HCT116 (cell line): ENCODE measurements around the gene LCMT1.

Experiments
- CEBPB ChIP-seq: IDR thresholded peaks from 2 replicates; pipeline ENCODE4 v1.6.1; 2012; ENCODE audit warnings: low read depth
- CTCF ChIP-seq, 3 experiments: fragments of 200-600 bp in 1 of 3; sonication (generic) in 1 of 3; IDR thresholded peaks in 2 of 3; conservative IDR thresholded peaks in 1 of 3; 2 replicates each; pipeline ENCODE4 v1.5.1; 2012 to 2017; ENCODE audit warnings: low read depth in 2 of 3, low read length in 2 of 3, antibody characterized with exemption in 1 of 3, borderline replicate concordance in 1 of 3, control low read depth in 1 of 3, mild to moderate bottlenecking in 1 of 3, mixed read lengths in 1 of 3, mixed run types in 1 of 3, moderate library complexity in 1 of 3; ENCODE audit not compliant: insufficient read depth in 1 of 3
- EZH2 ChIP-seq: fragments of 200-600 bp; sonication (generic); IDR thresholded peaks from 2 replicates; pipeline ENCODE4 v1.6.1; 2017; ENCODE audit warnings: antibody characterized with exemption, mixed run types
- POLR2A ChIP-seq: IDR thresholded peaks from 2 replicates; pipeline ENCODE4 v1.7.0; 2011; ENCODE audit warnings: borderline replicate concordance; ENCODE audit not compliant: insufficient read depth, insufficient read length; ENCODE audit errors: extremely low read depth
- POLR2AphosphoS5 ChIP-seq: IDR thresholded peaks from 2 replicates; pipeline ENCODE4 v1.6.1; 2011; ENCODE audit warnings: mild to moderate bottlenecking, low read depth, low read length, moderate library complexity
- RAD21 ChIP-seq: IDR thresholded peaks from 2 replicates; pipeline ENCODE4 v1.6.1; 2012; ENCODE audit warnings: low read depth, mild to moderate bottlenecking
- REST ChIP-seq: IDR thresholded peaks from 2 replicates; pipeline ENCODE4 v1.6.1; 2012; ENCODE audit warnings: low read depth
- SP1 ChIP-seq: IDR thresholded peaks from 2 replicates; pipeline ENCODE4 v1.6.1; 2012; ENCODE audit warnings: low read depth

- TF ChIP-seq POLR2A (no peak), CTCF (IDR thresholded peaks at IDR 0.05 in 2 of 3, conservative IDR thresholded peaks at IDR 0.05 in 1 of 3; ENCODE audit: borderline replicate concordance in 1 of 3, insufficient read depth in 1 of 3, low read depth in 2 of 3, low read length in 2 of 3) (no peak), CEBPB (no peak), SP1 (no peak), REST (no peak), EZH2 (no peak), RAD21 (no peak), POLR2AphosphoS5 (no peak)
Measured at GRCh38 chr16:25163683-25164082, 52.1 kb downstream of the LCMT1 start.
